ENCODE measurements around the gene RCAN2. TPM values are rescaled to one million over a fixed set of nuclear protein-coding genes. Genes with fewer than 3 reads are reported as not detected.

RCAN2 gene
- total RNA-seq, 1 experiment from 2014 or later = not detected

DNA sequence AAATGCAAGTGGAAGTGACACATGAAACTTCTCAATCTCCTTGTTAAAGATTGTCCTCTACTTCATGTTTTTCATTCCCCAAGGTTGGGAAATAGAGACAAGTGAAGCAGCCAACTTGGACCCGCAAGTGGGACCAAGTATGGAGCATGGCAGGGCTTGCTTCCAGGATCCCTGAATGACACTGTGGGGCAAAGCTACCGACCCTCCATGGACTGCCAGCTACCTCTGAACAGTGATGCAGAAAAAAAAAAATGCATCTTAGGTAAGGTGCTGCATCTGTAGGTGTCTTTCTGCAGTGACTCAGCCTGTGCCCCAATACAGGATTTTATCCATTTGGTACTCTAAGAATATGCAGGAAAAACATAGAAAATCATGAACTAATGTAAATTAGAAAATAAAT lies 201.4 kb downstream of the RCAN2 start:
- BruUV-seq (replicated peaks) = no TSS peak
- H3K27ac ChIP-seq (ENCODE audit: low read depth, low read length, poor library complexity, severe bottlenecking) = no peak overlapping the region
- no peak for DNase-seq (ENCODE audit: low spot score)
- intact Hi-C loops (cut with micrococcal nuclease; ENCODE audit: unreplicated experiment) = no loop called here
- ChIA-PET CTCF (no interaction called here), POLR2A (ENCODE audit: low non-redundant PET) (no interaction called here)
- H3K27me3 ChIP-seq (replicated peaks; ENCODE audit: insufficient read depth, low read depth, low read length, poor library complexity) = peaks cover 37% of the 10 kb centered on the region
- H3K4me3 ChIP-seq (ENCODE audit: low read depth, low read length, poor library complexity, severe bottlenecking) = no peak overlapping the region
- H3K9me3 ChIP-seq (ENCODE audit: low read depth, low read length, poor library complexity, severe bottlenecking) = no peaks in the 10 kb centered on the region
- no peak for TF ChIP-seq EZH2 (IDR thresholded peaks at IDR 0.05; ENCODE audit: borderline replicate concordance, low read depth, low read length, poor library complexity, severe bottlenecking)
- TF ChIP-seq, protein P1, sequence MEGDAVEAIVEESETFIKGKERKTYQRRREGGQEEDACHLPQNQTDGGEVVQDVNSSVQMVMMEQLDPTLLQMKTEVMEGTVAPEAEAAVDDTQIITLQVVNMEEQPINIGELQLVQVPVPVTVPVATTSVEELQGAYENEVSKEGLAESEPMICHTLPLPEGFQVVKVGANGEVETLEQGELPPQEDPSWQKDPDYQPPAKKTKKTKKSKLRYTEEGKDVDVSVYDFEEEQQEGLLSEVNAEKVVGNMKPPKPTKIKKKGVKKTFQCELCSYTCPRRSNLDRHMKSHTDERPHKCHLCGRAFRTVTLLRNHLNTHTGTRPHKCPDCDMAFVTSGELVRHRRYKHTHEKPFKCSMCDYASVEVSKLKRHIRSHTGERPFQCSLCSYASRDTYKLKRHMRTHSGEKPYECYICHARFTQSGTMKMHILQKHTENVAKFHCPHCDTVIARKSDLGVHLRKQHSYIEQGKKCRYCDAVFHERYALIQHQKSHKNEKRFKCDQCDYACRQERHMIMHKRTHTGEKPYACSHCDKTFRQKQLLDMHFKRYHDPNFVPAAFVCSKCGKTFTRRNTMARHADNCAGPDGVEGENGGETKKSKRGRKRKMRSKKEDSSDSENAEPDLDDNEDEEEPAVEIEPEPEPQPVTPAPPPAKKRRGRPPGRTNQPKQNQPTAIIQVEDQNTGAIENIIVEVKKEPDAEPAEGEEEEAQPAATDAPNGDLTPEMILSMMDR (conservative IDR thresholded peaks at IDR 0.05; ENCODE audit: low read depth, low read length) = no peak
- H3K4me1 ChIP-seq (ENCODE audit: insufficient read depth, low read length, poor library complexity, severe bottlenecking) = peaks cover 18% of the 10 kb centered on the region
- H3K36me3 ChIP-seq (ENCODE audit: insufficient read depth, low read length, poor library complexity, severe bottlenecking) = no peaks in the 10 kb centered on the region

DNA sequence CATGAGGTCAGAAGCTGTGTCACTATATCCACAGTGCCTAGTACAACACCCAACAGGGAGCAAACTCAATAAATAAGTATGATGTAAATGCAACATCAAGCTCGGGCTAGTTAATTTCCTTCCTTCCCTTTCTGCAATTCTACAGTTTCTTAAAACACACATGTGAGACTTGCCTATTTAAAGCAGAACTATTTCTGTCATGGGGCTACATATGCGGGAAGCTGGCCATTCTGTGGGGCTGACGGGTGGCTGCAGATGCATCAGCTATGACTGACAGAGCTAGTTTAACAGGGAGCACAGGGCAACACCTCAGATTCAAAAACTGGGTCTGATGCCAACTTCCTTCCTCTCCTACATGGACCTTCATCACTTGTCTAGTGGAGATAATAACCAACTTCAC lies 202.4 kb downstream of the RCAN2 start:
- no peaks in the 10 kb centered on the region for H3K9me3 ChIP-seq (ENCODE audit: low read depth, low read length, poor library complexity, severe bottlenecking)
- no peak overlapping the region for H3K27ac ChIP-seq (ENCODE audit: low read depth, low read length, poor library complexity, severe bottlenecking)
- peaks cover 31% of the 10 kb centered on the region for H3K27me3 ChIP-seq (replicated peaks; ENCODE audit: insufficient read depth, low read depth, low read length, poor library complexity)
- no peak for DNase-seq (ENCODE audit: low spot score)
- TF ChIP-seq, protein P1 (conservative IDR thresholded peaks at IDR 0.05; ENCODE audit: low read depth, low read length) = no peak
- TF ChIP-seq EZH2 (IDR thresholded peaks at IDR 0.05; ENCODE audit: borderline replicate concordance, low read depth, low read length, poor library complexity, severe bottlenecking) = no peak
- ChIA-PET POLR2A (ENCODE audit: low non-redundant PET) (interaction anchor here (0.6 kb wide), 1 partner anchor 115 kb away, joined by 8 read pairs; no protein-coding TSS in a partner anchor), CTCF (no interaction called here)
- no TSS peak for BruUV-seq (replicated peaks)
- H3K4me1 ChIP-seq (ENCODE audit: insufficient read depth, low read length, poor library complexity, severe bottlenecking) = peaks cover 18% of the 10 kb centered on the region
- H3K36me3 ChIP-seq (ENCODE audit: insufficient read depth, low read length, poor library complexity, severe bottlenecking) = no peaks in the 10 kb centered on the region
- H3K4me3 ChIP-seq (ENCODE audit: low read depth, low read length, poor library complexity, severe bottlenecking) = no peak overlapping the region
- intact Hi-C loops (cut with micrococcal nuclease; ENCODE audit: unreplicated experiment) = no loop called here

DNA sequence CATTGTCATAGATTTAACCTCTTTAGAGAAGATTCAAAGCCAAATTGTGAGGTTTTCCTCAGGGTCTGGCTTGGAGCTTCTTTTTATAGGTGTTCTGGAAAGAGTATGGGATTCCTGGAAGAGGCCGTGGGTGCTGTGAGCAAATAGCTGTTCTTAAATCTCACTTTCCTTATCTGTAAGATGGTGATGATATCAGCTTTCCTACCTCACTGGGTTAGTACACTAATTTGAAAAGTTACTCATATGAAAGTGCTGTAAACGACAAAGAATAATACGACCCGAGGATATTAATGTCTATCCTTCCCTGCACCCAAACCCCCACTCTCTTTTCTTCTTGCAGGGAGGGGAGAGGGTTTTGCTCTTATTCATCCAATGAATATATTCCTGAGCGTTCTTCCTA lies 203.6 kb downstream of the RCAN2 start:
- DNase-seq (ENCODE audit: low spot score) = no peak
- ChIA-PET POLR2A (ENCODE audit: low non-redundant PET) (no interaction called here), CTCF (no interaction called here)
- no TSS peak for BruUV-seq (replicated peaks)
- H3K27ac ChIP-seq (ENCODE audit: low read depth, low read length, poor library complexity, severe bottlenecking) = no peak overlapping the region
- H3K9me3 ChIP-seq (ENCODE audit: low read depth, low read length, poor library complexity, severe bottlenecking) = no peaks in the 10 kb centered on the region
- no peak overlapping the region for H3K4me3 ChIP-seq (ENCODE audit: low read depth, low read length, poor library complexity, severe bottlenecking)
- TF ChIP-seq, protein P1 (conservative IDR thresholded peaks at IDR 0.05; ENCODE audit: low read depth, low read length) = no peak
- no peak for TF ChIP-seq EZH2 (IDR thresholded peaks at IDR 0.05; ENCODE audit: borderline replicate concordance, low read depth, low read length, poor library complexity, severe bottlenecking)
- no peaks in the 10 kb centered on the region for H3K36me3 ChIP-seq (ENCODE audit: insufficient read depth, low read length, poor library complexity, severe bottlenecking)
- H3K27me3 ChIP-seq (replicated peaks; ENCODE audit: insufficient read depth, low read depth, low read length, poor library complexity) = peaks cover 35% of the 10 kb centered on the region
- peaks cover 18% of the 10 kb centered on the region for H3K4me1 ChIP-seq (ENCODE audit: insufficient read depth, low read length, poor library complexity, severe bottlenecking)
- intact Hi-C loops (cut with micrococcal nuclease; ENCODE audit: unreplicated experiment) = no loop called here

Measured in A673 (cell line).